CD14-positive monocyte (primary cell): ENCODE measurements around the gene TNFSF13B. TPM values are rescaled to one million over a fixed set of nuclear protein-coding genes. Genes with fewer than 3 reads are reported as not detected.

ENCODE experiments used
- DNase-seq, 3 donors: peaks; one replicate each; pipeline ENCODE4 v3.0.0-alpha.2; 2011 to 2022
- H2AFZ ChIP-seq: 2 replicates; pipeline ENCODE4 v1.6.0; 2012; ENCODE audit warnings: mild to moderate bottlenecking, low read depth, low read length, inconsistent platforms; ENCODE audit not compliant: insufficient read depth, poor library complexity, severe bottlenecking
- H3K27ac ChIP-seq, 2 donors: 1 replicate in 1 of 2; 2 replicates in 1 of 2; pipeline ENCODE4 v1.5.1; 2012 to 2013; ENCODE audit warnings: low read length in 2 of 2, control low read depth in 1 of 2, inconsistent platforms in 1 of 2, low read depth in 1 of 2, mild to moderate bottlenecking in 1 of 2
- H3K27me3 ChIP-seq, 2 donors: one replicate each; pipeline versions ENCODE4 v1.6.0 to v1.6.1; 2011 to 2013; ENCODE audit warnings: low read length in 2 of 2; ENCODE audit not compliant: control insufficient read depth in 2 of 2, insufficient read depth in 2 of 2
- H3K36me3 ChIP-seq, 2 donors: replicated peaks in 1 of 2; 1 replicate in 1 of 2; 2 replicates in 1 of 2; pipeline versions ENCODE4 v1.5.1 to v1.6.1; 2012 to 2013; ENCODE audit warnings: low read length in 2 of 2, control low read depth in 1 of 2, inconsistent platforms in 1 of 2, mild to moderate bottlenecking in 1 of 2; ENCODE audit not compliant: insufficient read depth in 2 of 2, control insufficient read depth in 1 of 2
- H3K4me1 ChIP-seq, 2 donors: 1 replicate in 1 of 2; 2 replicates in 1 of 2; pipeline versions ENCODE4 v1.5.1 to v1.6.1; 2012 to 2013; ENCODE audit warnings: low read length in 2 of 2, control low read depth in 1 of 2, inconsistent platforms in 1 of 2, mild to moderate bottlenecking in 1 of 2, moderate library complexity in 1 of 2; ENCODE audit not compliant: insufficient read depth in 2 of 2, control insufficient read depth in 1 of 2
- H3K4me2 ChIP-seq: replicated peaks from 2 replicates; pipeline ENCODE3; 2012; ENCODE audit warnings: low read length, moderate library complexity, mild to moderate bottlenecking; ENCODE audit not compliant: poor library complexity, severe bottlenecking; ENCODE audit errors: extremely low read depth
- H3K4me3 ChIP-seq, 3 experiments: fragments of 200-600 bp in 1 of 3; sonication (generic) in 1 of 3; replicated peaks in 1 of 3; 1 replicate in 2 of 3; 2 replicates in 1 of 3; pipeline ENCODE4 v1.5.1; 2011 to 2013; ENCODE audit warnings: low read length in 3 of 3, mild to moderate bottlenecking in 3 of 3, control low read depth in 2 of 3, low read depth in 2 of 3, inconsistent platforms in 1 of 3, moderate library complexity in 1 of 3
- H3K79me2 ChIP-seq: 2 replicates; pipeline ENCODE4 v1.6.0; 2012; ENCODE audit warnings: mild to moderate bottlenecking, control low read depth, inconsistent platforms, low read length, moderate library complexity; ENCODE audit not compliant: insufficient read depth
- H3K9ac ChIP-seq: 2 replicates; pipeline ENCODE4 v1.6.0; 2017; ENCODE audit warnings: low read length, mild to moderate bottlenecking; ENCODE audit not compliant: insufficient read depth, poor library complexity, severe bottlenecking
- H3K9me3 ChIP-seq, 2 donors: replicated peaks in 1 of 2; 1 replicate in 1 of 2; 2 replicates in 1 of 2; pipeline versions ENCODE4 v1.5.1 to v1.6.1; 2012 to 2013; ENCODE audit warnings: low read length in 2 of 2, control low read depth in 1 of 2; ENCODE audit not compliant: control insufficient read depth in 1 of 2, insufficient read depth in 1 of 2
- H4K20me1 ChIP-seq: 2 replicates; pipeline ENCODE4 v1.6.0; 2012; ENCODE audit warnings: mild to moderate bottlenecking, low read length, control low read depth, moderate library complexity; ENCODE audit not compliant: insufficient read depth
- H3K27ac Mint-ChIP-seq, 7 donors: one replicate each; pipeline ENCODE4 v1.8.0; 2020; ENCODE audit warnings: mild to moderate bottlenecking in 7 of 7, mixed read lengths in 7 of 7, moderate library complexity in 6 of 7, inconsistent platforms in 2 of 7
- H3K27me3 Mint-ChIP-seq, 3 donors: one replicate each; pipeline ENCODE4 v1.8.0; 2021 to 2022; ENCODE audit warnings: low read depth in 3 of 3, mild to moderate bottlenecking in 3 of 3, mixed read lengths in 3 of 3, moderate library complexity in 3 of 3, inconsistent platforms in 1 of 3
- H3K36me3 Mint-ChIP-seq, 2 donors: one replicate each; pipeline ENCODE4 v1.8.0; 2020; ENCODE audit warnings: mixed read lengths in 2 of 2, inconsistent platforms in 1 of 2, mild to moderate bottlenecking in 1 of 2
- H3K4me1 Mint-ChIP-seq: one replicate; pipeline ENCODE4 v1.8.0; 2020; ENCODE audit warnings: mild to moderate bottlenecking, mixed read lengths
- H3K4me3 Mint-ChIP-seq, 2 donors: one replicate each; pipeline ENCODE4 v1.8.0; 2020; ENCODE audit warnings: mild to moderate bottlenecking in 2 of 2, mixed read lengths in 2 of 2, moderate library complexity in 1 of 2
- H3K9me3 Mint-ChIP-seq, 7 donors: one replicate each; pipeline ENCODE4 v1.8.0; 2020 to 2022; ENCODE audit warnings: mixed read lengths in 7 of 7, mild to moderate bottlenecking in 6 of 7, moderate library complexity in 6 of 7, inconsistent platforms in 2 of 7
- CTCF ChIP-seq: fragments of 200-600 bp; IDR thresholded peaks from one replicate; pipeline ENCODE4 v1.8.0; 2022; ENCODE audit warnings: antibody characterized with exemption, mild to moderate bottlenecking
- WGBS: methylation state at CpG from one replicate; pipeline ENCODE4 v1.1.5; 2013; ENCODE audit warnings: missing lambda C conversion rate; ENCODE audit not compliant: insufficient coverage; 5-methylcytosine and 5-hydroxymethylcytosine counted together
- intact Hi-C, 2 donors: fragments of 100-400 bp; cut with micrococcal nuclease; formaldehyde crosslinking; loops; one replicate each; pipeline versions ENCODE4 v1.15.0 to v1.15.1; 2023
- polyA plus RNA-seq, 3 donors: library from polyadenylated mRNA; depleted of rRNA in 1 of 3; unstranded in 2 of 3; stranded (reverse) in 1 of 3; fragments of 300-500 nt in 2 of 3; fragments of >200 nt in 1 of 3; fragmentation: Illumina TruSeq in 2 of 3; gene quantifications; 1 replicate in 2 of 3; 2 replicates in 1 of 3; pipeline ENCODE4 v1.2.3, GENCODE V29; 2012 to 2021

TNFSF13B gene
- polyA plus RNA-seq, 3 donors = 117 to 587 (median 558) TPM

GRCh38 chr13:108350579-108350978 is 81.1 kb downstream of the TNFSF13B start:
- WGBS = 100% methylated on average over 5 of the region's 9 CpGs
- Histone ChIP-seq H3K9ac (no peak overlapping the region), H3K4me2 (no peak overlapping the region), H4K20me1 (no peaks in the 10 kb centered on the region), H2AFZ (no peak overlapping the region), H3K27me3 (no peaks in the 10 kb centered on the region), H3K79me2 (no peaks in the 10 kb centered on the region), H3K27ac (no peak overlapping the region), H3K36me3 (no peaks in the 10 kb centered on the region), H3K4me1 (peaks cover 25 to 26% of the 10 kb centered on the region in 2 donors), H3K9me3 (no peaks in the 10 kb centered on the region), H3K4me3 (no peak overlapping the region)
- Mint-ChIP-seq H3K9me3 (peaks cover 0 to 5% (median 0%) of the 10 kb centered on the region in 7 donors), H3K4me1 (peaks cover 28% of the 10 kb centered on the region), H3K4me3 (no peak overlapping the region), H3K27me3 (peaks cover 0 to 1% (median 0%) of the 10 kb centered on the region in 3 donors), H3K36me3 (no peaks in the 10 kb centered on the region), H3K27ac (no peak overlapping the region)
- intact Hi-C loops = no loop called here
- DNase-seq = no peak
- no peak for TF ChIP-seq CTCF

- peak overlapping the region; percentile 6 for H3K4me2 ChIP-seq
- peak overlapping the region in 1 of 2 donors; percentile 54 for H3K27ac ChIP-seq
- intact Hi-C loops = no loop called here
- no peaks in the 10 kb centered on the region for H3K9me3 ChIP-seq
- H3K27me3 Mint-ChIP-seq = no peaks in the 10 kb centered on the region
- H3K4me3 Mint-ChIP-seq = no peak overlapping the region
- no peaks in the 10 kb centered on the region for H3K79me2 ChIP-seq
- H4K20me1 ChIP-seq = no peaks in the 10 kb centered on the region
- no peak overlapping the region for H2AFZ ChIP-seq
- H3K36me3 ChIP-seq = no peaks in the 10 kb centered on the region
- WGBS = no CpG with 5 or more reads among the region's 3 CpGs
- H3K27ac Mint-ChIP-seq = peak overlapping the region in 5 of 7 donors; percentile 1 to 70 (median 55)
- TF ChIP-seq CTCF = no peak
- peaks cover 0 to 5% (median 0%) of the 10 kb centered on the region in 7 donors for H3K9me3 Mint-ChIP-seq
- peaks cover 25 to 26% of the 10 kb centered on the region in 2 donors for H3K4me1 ChIP-seq
- no peaks in the 10 kb centered on the region for H3K36me3 Mint-ChIP-seq
- H3K4me1 Mint-ChIP-seq = peaks cover 28% of the 10 kb centered on the region
- DNase-seq = peak in 1 of 3 donors; percentile 26
- no peak overlapping the region for H3K9ac ChIP-seq
- H3K27me3 ChIP-seq = no peaks in the 10 kb centered on the region
- no peak overlapping the region for H3K4me3 ChIP-seq
Measured at GRCh38 chr13:108352599-108352998, 83.1 kb downstream of the TNFSF13B start.
